OCI-LY1 (cell line): ENCODE results near the gene EDEM3.

Experiments
- H2AFZ ChIP-seq: fragments of 200-600 bp; sonication (generic), shearing (Covaris generic); 2 replicates; pipeline ENCODE4 v1.6.0; 2014; ENCODE audit warnings: antibody characterized with exemption, mild to moderate bottlenecking, low read length
- H3F3A ChIP-seq: fragments of 200-600 bp; sonication (generic), shearing (Covaris generic); 2 replicates; pipeline ENCODE4 v1.6.0; 2014; ENCODE audit warnings: mild to moderate bottlenecking, antibody characterized with exemption, low read length, moderate library complexity; ENCODE audit not compliant: insufficient read depth
- H3K27ac ChIP-seq: fragments of 200-600 bp; sonication (generic); 2 replicates; pipeline ENCODE4 v1.5.1; 2014; ENCODE audit warnings: low read length, mixed run types, mild to moderate bottlenecking, low read depth; ENCODE audit not compliant: poor library complexity, severe bottlenecking
- H3K27me3 ChIP-seq: fragments of 200-600 bp; sonication (generic); 2 replicates; pipeline ENCODE4 v1.6.0; 2014; ENCODE audit warnings: antibody characterized with exemption, mild to moderate bottlenecking, low read length, moderate library complexity; ENCODE audit not compliant: insufficient read depth
- H3K36me3 ChIP-seq: fragments of 200-600 bp; sonication (generic); 2 replicates; pipeline ENCODE4 v1.6.1; 2014; ENCODE audit warnings: mild to moderate bottlenecking, antibody characterized with exemption, low read length, moderate library complexity, mixed read lengths; ENCODE audit not compliant: insufficient read depth
- H3K4me1 ChIP-seq: fragments of 200-600 bp; sonication (generic); 2 replicates; pipeline ENCODE4 v1.5.1; 2014; ENCODE audit warnings: mild to moderate bottlenecking, low read length, moderate library complexity; ENCODE audit not compliant: insufficient read depth, severe bottlenecking
- H3K4me2 ChIP-seq: fragments of 200-600 bp; sonication (generic), shearing (Covaris generic); 2 replicates; pipeline ENCODE4 v1.6.1; 2014; ENCODE audit warnings: low read length
- H3K4me3 ChIP-seq: fragments of 200-600 bp; sonication (generic); 2 replicates; pipeline ENCODE4 v1.5.1; 2014; ENCODE audit warnings: low read length, low read depth, mild to moderate bottlenecking, mixed read lengths; ENCODE audit not compliant: poor library complexity, severe bottlenecking
- H3K79me2 ChIP-seq: fragments of 200-600 bp; shearing (Covaris generic); 2 replicates; pipeline ENCODE4 v1.6.1; 2016; ENCODE audit warnings: mixed run types, low read length, mixed read lengths; ENCODE audit not compliant: insufficient read depth
- H3K9ac ChIP-seq: fragments of 200-600 bp; sonication (generic), shearing (Covaris generic); 2 replicates; pipeline ENCODE4 v1.6.1; 2014; ENCODE audit warnings: mild to moderate bottlenecking, low read length, mixed read lengths
- H3K9me2 ChIP-seq: fragments of 200-600 bp; sonication (generic), shearing (Covaris generic); 2 replicates; pipeline ENCODE4 v1.6.1; 2014; ENCODE audit warnings: low read depth, mild to moderate bottlenecking, low read length, mixed read lengths
- H3K9me3 ChIP-seq: fragments of 200-600 bp; shearing (Covaris generic); 2 replicates; pipeline ENCODE4 v1.6.1; 2014; ENCODE audit warnings: low read length, mixed read lengths
- H4K20me1 ChIP-seq: fragments of 200-600 bp; sonication (generic), shearing (Covaris generic); 2 replicates; pipeline ENCODE4 v1.6.0; 2016; ENCODE audit warnings: mild to moderate bottlenecking, low read length; ENCODE audit not compliant: insufficient read depth
- CTCF ChIP-seq: fragments of 200-600 bp; sonication (generic), shearing (Covaris generic); IDR thresholded peaks from 2 replicates; pipeline ENCODE4 v1.5.1; 2017; ENCODE audit warnings: mild to moderate bottlenecking, antibody characterized with exemption, low read length, moderate library complexity, mixed read lengths
- EZH2 ChIP-seq: fragments of 200-600 bp; sonication (generic), shearing (Covaris generic); IDR thresholded peaks from 2 replicates; pipeline ENCODE4 v1.8.0; 2017; ENCODE audit warnings: borderline replicate concordance, mixed run types, mild to moderate bottlenecking, antibody characterized with exemption, low read length, moderate library complexity, mixed read lengths

Gene EDEM3

DNA sequence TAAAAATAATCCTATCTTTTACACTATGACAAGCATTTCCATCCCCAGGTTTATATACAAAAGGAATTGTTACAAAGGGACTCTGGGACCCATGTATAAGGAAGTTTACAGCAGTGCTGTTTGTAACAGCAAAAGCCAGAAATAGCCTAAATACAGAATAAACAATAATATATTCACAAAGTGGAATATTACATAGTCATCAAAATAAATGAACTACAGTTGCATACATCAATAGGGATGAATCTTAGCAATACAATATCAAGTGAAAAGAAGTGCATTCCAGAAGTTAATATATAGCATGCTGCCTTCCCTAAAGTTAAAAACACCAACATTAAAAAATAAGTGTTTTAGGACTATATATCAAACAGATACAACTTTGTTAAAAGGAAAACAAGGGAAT, 77.3 kb downstream of the EDEM3 start:
- H3K9me2 ChIP-seq: no peaks in the 10 kb centered on the region
- TF ChIP-seq CTCF (no peak), EZH2 (no peak)

GRCh38 chr1:184673305-184673704, 81.4 kb downstream of the EDEM3 start:
- peaks cover 5% of the 10 kb centered on the region; the same call in 1 of the 2 replicates for H3K27me3 ChIP-seq
- no peaks in the 10 kb centered on the region for H3K36me3 ChIP-seq
- no peaks in the 10 kb centered on the region for H3K79me2 ChIP-seq
- H3K4me1 ChIP-seq: no peaks in the 10 kb centered on the region
- no peak overlapping the region for H3K4me2 ChIP-seq
- no peak overlapping the region for H3K4me3 ChIP-seq
- H2AFZ ChIP-seq: no peak overlapping the region
- H3K9ac ChIP-seq: no peak overlapping the region
- H3F3A ChIP-seq: no peaks in the 10 kb centered on the region
- TF ChIP-seq CTCF: no peak
- TF ChIP-seq EZH2: no peak
- no peaks in the 10 kb centered on the region for H3K9me3 ChIP-seq
- no peaks in the 10 kb centered on the region for H3K9me2 ChIP-seq
- no peaks in the 10 kb centered on the region for H4K20me1 ChIP-seq
- H3K27ac ChIP-seq: no peak overlapping the region

More for the DNA sequence above, 77.3 kb downstream of the EDEM3 start:
- no peak overlapping the region for H2AFZ ChIP-seq
- no peak overlapping the region for H3K4me3 ChIP-seq
- no peak overlapping the region for H3K4me2 ChIP-seq
- H3F3A ChIP-seq: no peaks in the 10 kb centered on the region
- no peaks in the 10 kb centered on the region for H3K4me1 ChIP-seq
- no peaks in the 10 kb centered on the region for H4K20me1 ChIP-seq
- no peak overlapping the region for H3K27ac ChIP-seq
- H3K79me2 ChIP-seq: no peaks in the 10 kb centered on the region
- H3K36me3 ChIP-seq: no peaks in the 10 kb centered on the region
- peaks cover 5% of the 10 kb centered on the region; the same call in 1 of the 2 replicates for H3K27me3 ChIP-seq
- no peaks in the 10 kb centered on the region for H3K9me3 ChIP-seq
- no peak overlapping the region for H3K9ac ChIP-seq

- no peaks in the 10 kb centered on the region for H4K20me1 ChIP-seq
- no peaks in the 10 kb centered on the region for H3K79me2 ChIP-seq
- TF ChIP-seq CTCF (no peak), EZH2 (no peak)
- H3F3A ChIP-seq: no peaks in the 10 kb centered on the region
- no peak overlapping the region for H3K9ac ChIP-seq
- H3K9me3 ChIP-seq: no peaks in the 10 kb centered on the region
- no peak overlapping the region for H3K27ac ChIP-seq
- no peaks in the 10 kb centered on the region for H3K36me3 ChIP-seq
- H3K4me3 ChIP-seq: no peak overlapping the region
- H3K4me2 ChIP-seq: no peak overlapping the region
- H3K27me3 ChIP-seq: peaks cover 5% of the 10 kb centered on the region; the same call in 1 of the 2 replicates
- H3K9me2 ChIP-seq: no peaks in the 10 kb centered on the region
- H3K4me1 ChIP-seq: no peaks in the 10 kb centered on the region
- no peak overlapping the region for H2AFZ ChIP-seq
Measured at GRCh38 chr1:184672013-184672726, 82.5 kb downstream of the EDEM3 start.
